Measurements from ENCODE around the gene TESK2. TPM values are rescaled to one million over a fixed set of nuclear protein-coding genes. Genes with fewer than 3 reads are reported as not detected.

Gene TESK2
- total and polyA plus RNA-seq, 4 donors, result 1.8 to 8.7 (median 3.6) TPM

DNA sequence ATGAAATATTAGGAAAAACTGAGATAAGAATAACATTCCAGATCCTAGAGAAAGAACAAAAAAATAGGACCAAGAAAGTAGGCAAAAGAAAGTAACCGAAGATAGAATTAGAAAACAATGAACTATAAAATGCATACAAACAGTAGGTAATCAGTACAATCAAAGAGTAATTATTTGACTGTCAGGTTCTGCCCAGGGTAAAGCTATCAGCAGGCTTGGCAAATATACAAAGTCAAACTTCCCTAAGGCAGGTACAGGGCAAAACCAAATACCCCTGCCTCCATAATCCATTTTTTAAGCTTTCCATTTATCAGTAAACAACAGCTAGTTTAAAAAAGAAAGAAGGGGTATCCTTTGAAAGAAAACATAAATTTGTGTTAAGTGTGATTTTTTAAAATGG is 44.4 kb downstream of the TESK2 start:
- ATAC-seq (ENCODE audit: insufficient read depth, low FRiP score), result no peak
- no peaks in the 10 kb centered on the region for H3K9me3 ChIP-seq (ENCODE audit: control insufficient read depth in 4 of 4, insufficient read depth in 3 of 4, low read length in 3 of 4)
- H3K9ac ChIP-seq (ENCODE audit: insufficient read depth in 1 of 2, low read length in 2 of 2), result no peak overlapping the region
- no peak overlapping the region for H3K4me3 ChIP-seq
- TF ChIP-seq CTCF (IDR thresholded peaks at IDR 0.05; ENCODE audit: control extremely low read depth, extremely low read depth), result no peak
- no peaks in the 10 kb centered on the region for H3K4me1 ChIP-seq (ENCODE audit: control insufficient read depth in 5 of 5, insufficient read depth in 5 of 5, low read length in 5 of 5)
- no peaks in the 10 kb centered on the region for H3K27me3 ChIP-seq (ENCODE audit: control insufficient read depth in 3 of 3, insufficient read depth in 3 of 3, low read length in 2 of 3)
- no peak for DNase-seq
- H3K36me3 ChIP-seq (ENCODE audit: control insufficient read depth in 4 of 4, insufficient read depth in 4 of 4, low read length in 4 of 4), result no peaks in the 10 kb centered on the region
- no peak overlapping the region for H3K27ac ChIP-seq (ENCODE audit: low read depth in 1 of 2, low read length in 1 of 2)
- WGBS, 2 donors, result 97 to 100% methylated on average over 1 of the region's 1 CpG

- Histone ChIP-seq H3K9ac (ENCODE audit: insufficient read depth in 1 of 2, low read length in 2 of 2) (no peak overlapping the region), H3K9me3 (ENCODE audit: control insufficient read depth in 4 of 4, insufficient read depth in 3 of 4, low read length in 3 of 4) (no peaks in the 10 kb centered on the region), H3K27me3 (ENCODE audit: control insufficient read depth in 3 of 3, insufficient read depth in 3 of 3, low read length in 2 of 3) (no peaks in the 10 kb centered on the region), H3K4me3 (no peak overlapping the region), H3K4me1 (ENCODE audit: control insufficient read depth in 5 of 5, insufficient read depth in 5 of 5, low read length in 5 of 5) (no peaks in the 10 kb centered on the region), H3K27ac (ENCODE audit: low read depth in 1 of 2, low read length in 1 of 2) (no peak overlapping the region), H3K36me3 (ENCODE audit: control insufficient read depth in 4 of 4, insufficient read depth in 4 of 4, low read length in 4 of 4) (no peaks in the 10 kb centered on the region)
- DNase-seq (no peak), ATAC-seq (ENCODE audit: insufficient read depth, low FRiP score) (no peak)
- 87 to 91% methylated on average over 5 of the region's 5 CpGs for WGBS, 2 donors
- TF ChIP-seq CTCF (IDR thresholded peaks at IDR 0.05; ENCODE audit: control extremely low read depth, extremely low read depth), result no peak
These were observed 46.3 kb downstream of the TESK2 start for GRCh38 chr1:45444609-45445131.

DNA sequence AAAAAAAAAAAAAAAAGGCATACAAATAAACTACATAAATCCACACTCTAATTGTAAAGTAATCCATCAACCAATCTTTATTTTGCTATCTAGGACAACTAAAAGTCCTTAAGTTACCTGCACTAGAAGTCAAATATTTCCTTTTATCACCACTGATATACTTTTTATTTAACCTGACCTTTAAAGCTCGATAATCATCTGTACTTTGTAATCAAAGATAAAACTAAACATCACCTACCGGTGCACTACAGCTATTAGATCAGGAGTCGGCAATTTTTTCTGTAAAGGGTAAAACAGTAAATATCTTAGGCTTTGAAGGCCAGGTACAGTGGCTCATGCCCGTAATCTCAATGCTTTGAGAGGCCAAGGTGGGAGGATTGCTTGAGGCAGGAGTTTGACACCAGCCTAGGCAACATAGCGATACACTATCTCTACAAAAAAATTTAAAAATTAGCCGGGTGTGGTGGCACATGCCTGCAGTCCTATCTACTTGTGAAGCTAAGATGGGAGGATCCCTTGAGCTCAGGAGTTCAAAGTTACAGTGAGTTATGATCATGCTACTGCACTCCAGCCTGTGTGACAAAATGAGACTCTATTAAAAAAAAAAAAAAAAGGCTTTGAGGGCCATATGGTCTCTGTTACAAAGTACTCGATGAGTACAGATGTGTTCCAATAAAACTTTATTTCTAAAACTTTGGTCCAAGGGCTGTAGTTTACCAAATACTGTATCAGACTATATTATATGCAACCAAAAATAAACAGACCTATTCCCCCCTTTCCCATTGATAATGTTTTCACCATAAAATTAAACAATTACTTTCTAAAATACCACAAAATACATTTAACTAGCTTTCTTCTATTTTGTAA is 47.1 kb downstream of the TESK2 start:
- no peak for DNase-seq
- no peaks in the 10 kb centered on the region for H3K27me3 ChIP-seq (ENCODE audit: control insufficient read depth in 3 of 3, insufficient read depth in 3 of 3, low read length in 2 of 3)
- H3K36me3 ChIP-seq (ENCODE audit: control insufficient read depth in 4 of 4, insufficient read depth in 4 of 4, low read length in 4 of 4), result no peaks in the 10 kb centered on the region
- H3K9ac ChIP-seq (ENCODE audit: insufficient read depth in 1 of 2, low read length in 2 of 2), result no peak overlapping the region
- TF ChIP-seq CTCF (IDR thresholded peaks at IDR 0.05; ENCODE audit: control extremely low read depth, extremely low read depth), result no peak
- H3K27ac ChIP-seq (ENCODE audit: low read depth in 1 of 2, low read length in 1 of 2), result no peak overlapping the region
- H3K9me3 ChIP-seq (ENCODE audit: control insufficient read depth in 4 of 4, insufficient read depth in 3 of 4, low read length in 3 of 4), result no peaks in the 10 kb centered on the region
- WGBS, 2 donors, result 91 to 97% methylated on average over 7 of the region's 7 CpGs
- no peak overlapping the region for H3K4me3 ChIP-seq
- ATAC-seq (ENCODE audit: insufficient read depth, low FRiP score), result no peak
- H3K4me1 ChIP-seq (ENCODE audit: control insufficient read depth in 5 of 5, insufficient read depth in 5 of 5, low read length in 5 of 5), result no peaks in the 10 kb centered on the region

All from lung (tissue), 12 donors.